Small intestine (tissue), 4 donors: Measurements from ENCODE around the gene DOC2B. TPM values are rescaled to one million over a fixed set of nuclear protein-coding genes. Genes with fewer than 3 reads are reported as not detected.

Experiments
- polyA plus RNA-seq, 4 donors: library from polyadenylated mRNA; stranded (reverse) in 3 of 4; unstranded in 1 of 4; fragments of 200-250 nt in 3 of 4; fragments of 120-200 nt in 1 of 4; gene quantifications; one replicate each; pipeline versions ENCODE4 v1.2.1 to v1.2.3, GENCODE V29; 2013
- donor health status: healthy with polysubstance abuse.
- donor health status: Bipolar disorder and iron deficiency.
- donor health status: healthy.

The DOC2B gene
- polyA plus RNA-seq, 4 donors: under 0.01 to 12.7 (median 0.91) TPM

Other genes starting within 250 kb of the DOC2B start
- gene SCGB1C2, start 44.1 kb downstream of the DOC2B start, polyA plus RNA-seq: not detected
- 10 to 100 TPM; 10.5 to 18.8 (median 12.0) TPM for gene RPH3AL, start 171.2 kb upstream of the DOC2B start, polyA plus RNA-seq